Activated gamma-delta T cell (primary cell): ENCODE results near the gene CPEB3.

Experiments
- DNase-seq: peaks from one replicate; lab custom pipeline; 2025; lab: John Stamatoyannopoulos, UW

The CPEB3 gene

GRCh38 chr10:92103376-92104090 lies 187.3 kb downstream of the CPEB3 start:
- no peak for DNase-seq

DNA sequence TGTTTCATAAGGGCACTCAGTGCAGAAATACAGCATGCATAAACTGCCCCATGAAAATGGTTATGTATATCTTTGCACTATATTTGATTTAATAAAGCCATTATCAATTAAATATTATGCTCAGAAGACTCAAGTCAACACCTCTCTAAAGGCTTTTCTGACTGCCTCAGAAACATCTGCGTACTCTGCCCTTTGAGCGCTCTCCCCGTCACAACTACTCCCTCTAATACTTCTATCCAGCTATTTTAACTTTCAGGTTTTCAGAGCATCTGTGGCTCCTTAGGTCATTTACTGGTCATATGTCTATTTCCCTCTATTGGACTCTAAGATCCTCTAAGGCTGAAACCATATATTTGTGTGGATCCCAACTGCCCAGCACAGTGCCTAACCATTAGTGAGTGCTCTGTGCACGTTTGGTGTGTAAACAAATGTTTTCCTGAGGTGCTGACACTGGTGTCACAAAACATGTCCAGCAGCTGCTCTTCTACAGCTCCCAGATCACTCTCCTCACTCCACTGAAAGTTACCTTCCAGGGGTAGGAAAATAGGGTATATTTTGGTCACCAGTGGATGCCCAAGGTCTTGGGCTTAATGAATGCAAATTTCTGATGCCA lies 188.2 kb downstream of the CPEB3 start:
- no peak for DNase-seq

DNA sequence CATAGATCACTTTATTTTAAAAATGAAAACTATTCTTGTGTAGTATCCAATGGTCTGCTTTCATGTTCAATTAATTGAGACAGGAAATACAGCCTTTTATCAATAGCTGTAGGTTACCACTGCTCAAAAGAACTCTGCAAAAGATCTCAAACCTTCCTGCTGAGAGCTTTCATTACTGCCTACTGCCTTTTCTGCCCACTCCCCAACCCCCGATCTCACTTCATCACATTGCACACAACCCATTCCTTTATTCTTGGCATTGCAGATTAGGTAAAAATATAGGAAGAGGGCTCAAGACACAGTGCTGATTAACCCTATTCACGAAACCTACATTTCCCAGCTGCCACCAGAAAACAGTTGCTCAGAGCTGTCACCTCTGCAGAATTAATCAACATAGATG lies 195.9 kb downstream of the CPEB3 start:
- no peak for DNase-seq

DNA sequence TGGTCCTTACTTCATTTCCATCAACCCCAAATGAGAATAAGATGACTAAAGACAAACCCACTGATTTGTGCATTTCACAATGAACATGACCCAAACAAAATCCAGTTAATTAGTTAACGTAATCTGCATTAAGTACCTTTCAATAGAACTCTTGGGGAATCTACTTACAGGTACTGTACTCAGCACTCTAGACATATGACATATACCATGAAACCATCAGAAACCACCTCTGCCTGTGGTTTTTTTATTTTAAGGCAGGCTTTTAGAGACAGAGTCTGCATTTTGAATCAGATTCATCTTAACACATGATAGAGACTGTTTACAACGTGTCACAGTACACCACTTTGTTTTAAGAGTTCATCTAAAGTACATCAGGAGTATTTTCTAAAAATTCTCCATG lies 198.9 kb downstream of the CPEB3 start:
- DNase-seq: no peak

- DNase-seq: no peak
Observed at GRCh38 chr10:92087750-92088395, 203.0 kb downstream of the CPEB3 start.

DNA sequence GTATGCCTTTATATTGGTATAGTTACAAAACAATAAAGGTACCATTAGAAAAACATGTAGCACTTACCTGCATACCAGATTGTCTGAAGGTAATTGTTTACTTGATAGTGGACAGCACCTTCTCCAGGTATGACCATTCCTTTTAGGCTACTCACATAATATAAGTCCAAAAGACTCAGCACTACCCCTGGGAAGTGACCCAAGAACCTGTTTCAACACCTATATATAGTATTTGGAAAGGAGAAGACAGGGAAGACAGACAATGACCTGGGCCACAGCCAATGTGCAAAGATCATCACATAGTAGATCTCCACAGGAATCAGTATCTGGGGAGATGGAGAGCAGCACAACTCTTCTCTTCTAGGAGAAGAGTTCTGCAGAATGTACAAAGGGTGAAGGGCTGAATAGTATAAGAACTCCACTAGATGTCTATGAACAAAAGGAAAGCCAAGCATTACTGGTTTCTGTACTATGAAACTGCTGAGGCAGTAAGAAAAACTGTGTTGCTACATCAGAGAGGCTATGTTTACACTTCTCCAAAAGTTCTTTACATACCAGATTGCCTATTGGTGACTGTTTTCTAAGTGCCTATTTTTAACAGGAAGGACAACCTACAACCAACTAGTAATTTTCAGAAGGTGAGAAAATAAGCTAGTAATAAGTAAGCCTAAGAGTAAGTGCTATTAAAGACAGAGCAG lies 208.1 kb downstream of the CPEB3 start:
- no peak for DNase-seq

DNA sequence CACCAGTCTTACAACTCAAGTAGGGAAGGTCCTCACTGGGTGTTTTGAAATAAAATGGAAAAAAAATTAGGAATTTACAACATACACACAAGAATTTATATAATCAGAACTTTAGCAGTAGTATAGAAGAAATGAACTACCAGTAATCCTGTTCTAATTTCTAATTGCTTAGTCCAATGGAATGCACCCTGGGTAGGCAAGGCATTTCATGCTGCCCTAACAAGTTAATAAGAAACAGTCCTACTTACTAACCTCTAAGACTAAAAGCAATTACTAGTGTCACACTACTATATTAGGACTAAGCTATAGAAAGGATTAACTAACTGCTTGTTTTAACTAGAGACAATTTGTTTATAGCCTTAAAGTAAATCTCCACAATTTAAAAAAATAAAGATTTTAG lies 209.2 kb downstream of the CPEB3 start:
- no peak for DNase-seq

- DNase-seq: no peak
Observed at GRCh38 chr10:92080244-92080643, 210.6 kb downstream of the CPEB3 start.

DNA sequence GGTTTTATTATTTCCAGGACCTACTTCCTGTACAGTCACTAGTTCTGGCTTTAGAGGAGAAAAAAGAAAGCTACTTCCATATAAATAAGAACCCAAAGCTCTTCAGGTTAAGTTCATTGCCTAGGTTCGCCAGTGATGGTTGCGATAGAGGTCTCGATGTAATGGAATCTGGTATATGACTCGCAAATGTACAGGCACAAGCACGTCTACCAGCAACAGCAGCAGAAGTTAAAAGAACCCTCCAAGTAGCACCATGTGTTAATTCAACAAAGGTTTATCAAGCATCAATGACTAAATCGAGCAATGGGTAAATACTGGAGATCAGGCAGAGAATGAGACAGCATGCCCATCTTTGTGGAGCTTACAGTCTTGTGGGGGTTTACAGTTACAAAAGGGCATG lies 211.9 kb downstream of the CPEB3 start:
- no peak for DNase-seq

- DNase-seq: no peak
Observed at GRCh38 chr10:92076722-92077121, 214.2 kb downstream of the CPEB3 start.

- no peak for DNase-seq
Observed at GRCh38 chr10:92075829-92076228, 215.0 kb downstream of the CPEB3 start.

- DNase-seq: no peak
Observed at GRCh38 chr10:92074126-92074887, 216.6 kb downstream of the CPEB3 start.

DNA sequence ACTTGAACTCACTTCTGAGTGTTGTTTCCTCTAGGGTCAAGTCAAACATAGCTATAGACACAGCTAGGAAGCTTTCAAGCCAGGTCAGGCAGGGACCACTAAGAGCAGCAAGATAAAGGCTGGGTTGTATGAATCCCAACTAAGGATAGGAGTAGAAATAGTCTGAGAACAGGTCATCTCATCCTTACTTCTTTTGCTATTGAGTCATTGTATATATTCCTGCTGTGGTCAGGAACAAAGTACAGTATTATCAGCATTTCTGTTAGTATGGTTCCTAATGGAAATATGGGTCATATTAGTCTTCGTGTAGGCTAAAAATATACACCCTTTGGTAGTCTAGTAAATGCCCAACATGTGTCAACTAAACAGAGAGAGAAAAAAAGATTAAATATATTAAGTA lies 222.0 kb downstream of the CPEB3 start:
- no peak for DNase-seq

DNA sequence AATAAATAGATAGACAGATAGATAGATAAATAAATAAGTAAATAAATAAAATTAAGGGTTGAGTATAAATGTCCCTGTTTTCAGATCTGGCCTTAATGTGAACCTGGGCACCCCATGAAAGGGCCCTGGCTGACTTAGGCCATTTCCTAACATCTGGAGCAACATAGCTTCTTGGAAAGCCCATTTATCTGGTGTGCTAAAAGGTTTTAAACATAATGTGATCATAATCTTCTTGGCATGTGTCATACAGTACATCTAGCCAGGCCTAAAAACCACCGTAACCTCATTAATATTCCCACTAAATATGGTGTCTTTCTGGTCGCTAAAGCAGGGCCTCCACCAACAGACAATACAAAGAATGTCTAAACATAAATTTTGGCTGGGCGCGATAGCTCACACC lies 224.5 kb downstream of the CPEB3 start:
- DNase-seq: no peak

GRCh38 chr10:92064506-92064905 lies 226.4 kb downstream of the CPEB3 start:
- no peak for DNase-seq

- DNase-seq: no peak
Observed at GRCh38 chr10:92062273-92062672, 228.6 kb downstream of the CPEB3 start.

DNA sequence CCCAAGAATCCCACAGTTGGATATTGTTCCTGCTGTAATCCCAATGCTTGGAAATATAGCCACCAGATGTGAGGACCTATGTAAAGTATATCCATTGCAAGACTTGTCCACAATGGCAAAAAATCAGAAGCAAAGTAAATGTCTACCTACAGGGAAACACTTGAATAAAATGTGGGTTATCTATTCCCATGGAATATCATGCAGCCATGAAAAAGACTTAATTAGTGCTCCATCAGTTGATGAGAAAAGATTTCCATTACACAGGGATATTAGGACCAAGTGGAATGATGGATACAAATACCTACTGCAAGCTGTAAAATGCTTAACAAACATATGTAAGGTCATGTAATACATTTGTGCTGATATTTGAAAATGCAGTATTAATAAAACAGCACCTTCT lies 236.1 kb downstream of the CPEB3 start:
- no peak for DNase-seq

DNA sequence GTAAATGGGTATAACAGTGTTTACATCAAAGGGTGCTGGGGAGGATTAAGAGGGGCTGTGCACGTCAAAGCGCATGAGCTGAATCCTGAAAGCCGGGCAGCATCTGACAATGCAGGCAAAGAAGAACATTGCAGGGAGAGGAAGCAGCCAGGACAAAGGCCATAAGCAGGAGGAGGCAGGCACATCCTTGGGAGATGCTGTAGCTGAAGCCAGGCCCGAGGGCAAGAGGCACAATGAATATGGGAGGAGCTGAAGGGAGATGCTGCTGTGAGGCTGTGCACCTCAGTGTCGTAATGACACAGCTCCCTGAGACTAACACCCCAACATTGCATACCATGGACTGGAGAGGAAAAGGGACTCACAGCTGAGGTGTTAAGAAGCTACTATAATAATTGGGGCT lies 238.1 kb downstream of the CPEB3 start:
- no peak for DNase-seq

GRCh38 chr10:92052088-92052487 lies 238.8 kb downstream of the CPEB3 start:
- no peak for DNase-seq

DNA sequence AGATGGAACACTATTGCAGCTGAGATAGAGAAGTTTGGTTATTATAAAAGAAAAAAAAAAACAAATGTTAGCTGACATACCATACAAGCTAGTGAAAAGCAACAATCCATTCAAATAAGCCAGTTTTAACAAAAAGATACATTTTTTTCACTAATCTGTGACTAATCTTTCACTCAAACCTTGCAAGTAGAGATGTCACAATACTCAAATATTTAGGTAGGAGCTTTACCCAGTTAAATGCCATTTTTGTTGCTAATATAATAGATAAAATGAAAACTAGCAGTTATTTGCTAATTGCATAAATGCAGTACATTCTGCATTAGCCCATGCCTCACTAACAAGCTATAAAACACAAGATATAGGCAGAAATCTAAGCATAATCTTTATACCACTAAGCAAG lies 243.7 kb downstream of the CPEB3 start:
- no peak for DNase-seq

DNA sequence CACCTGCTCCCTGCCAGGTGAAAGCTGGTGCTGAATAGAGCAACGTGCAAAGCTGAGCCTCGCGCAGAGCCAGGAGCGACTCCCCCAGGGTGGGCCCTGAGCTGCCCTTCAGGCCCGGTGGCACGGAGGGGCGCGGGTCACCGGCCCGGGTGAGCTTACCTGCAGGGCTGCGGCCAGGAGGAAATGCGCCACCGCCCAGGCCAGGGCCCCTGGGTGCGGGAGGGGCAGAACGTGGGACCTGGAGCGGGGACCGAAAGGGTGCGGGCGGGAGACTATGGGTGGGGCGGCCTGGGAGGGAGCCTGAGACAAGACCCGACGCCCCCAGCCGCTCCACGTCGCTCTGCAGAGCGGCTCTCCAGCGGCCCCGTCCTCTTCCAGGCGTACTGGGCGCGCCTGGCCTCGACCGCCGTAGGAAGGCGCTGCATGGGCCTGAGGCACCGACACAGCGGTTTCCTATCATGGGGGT lies 245.2 kb downstream of the CPEB3 start:
- DNase-seq: no peak

DNA sequence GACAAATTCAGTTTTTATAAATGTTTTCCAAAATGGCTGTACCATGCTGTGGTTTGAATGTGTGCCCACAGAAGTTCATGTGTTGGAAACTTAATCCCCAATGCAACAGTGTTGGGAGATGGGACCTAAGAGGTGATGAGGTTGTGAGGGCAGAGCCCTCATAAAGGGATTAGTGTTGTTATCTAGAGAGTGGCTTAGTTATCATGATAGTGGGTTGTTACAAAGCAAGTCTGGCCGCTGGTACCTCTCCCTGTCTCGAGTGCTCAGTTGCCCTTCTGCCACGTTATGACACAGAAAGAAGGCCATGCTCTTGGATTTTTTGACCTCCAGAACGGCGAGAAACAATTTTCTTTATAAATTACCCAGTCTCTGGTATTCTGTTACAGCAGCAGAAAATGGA lies 248.3 kb downstream of the CPEB3 start:
- DNase-seq: no peak
